ENCODE data around the gene CCSAP. TPM values are rescaled to one million over a fixed set of nuclear protein-coding genes. Genes with fewer than 3 reads are reported as not detected.

Gene CCSAP
- total and polyA plus RNA-seq, 2 of the 13 experiments (the other 11 are each of a cell fraction or from before 2014, with no cell fraction given): 3.7 to 9.0 TPM

DNA sequence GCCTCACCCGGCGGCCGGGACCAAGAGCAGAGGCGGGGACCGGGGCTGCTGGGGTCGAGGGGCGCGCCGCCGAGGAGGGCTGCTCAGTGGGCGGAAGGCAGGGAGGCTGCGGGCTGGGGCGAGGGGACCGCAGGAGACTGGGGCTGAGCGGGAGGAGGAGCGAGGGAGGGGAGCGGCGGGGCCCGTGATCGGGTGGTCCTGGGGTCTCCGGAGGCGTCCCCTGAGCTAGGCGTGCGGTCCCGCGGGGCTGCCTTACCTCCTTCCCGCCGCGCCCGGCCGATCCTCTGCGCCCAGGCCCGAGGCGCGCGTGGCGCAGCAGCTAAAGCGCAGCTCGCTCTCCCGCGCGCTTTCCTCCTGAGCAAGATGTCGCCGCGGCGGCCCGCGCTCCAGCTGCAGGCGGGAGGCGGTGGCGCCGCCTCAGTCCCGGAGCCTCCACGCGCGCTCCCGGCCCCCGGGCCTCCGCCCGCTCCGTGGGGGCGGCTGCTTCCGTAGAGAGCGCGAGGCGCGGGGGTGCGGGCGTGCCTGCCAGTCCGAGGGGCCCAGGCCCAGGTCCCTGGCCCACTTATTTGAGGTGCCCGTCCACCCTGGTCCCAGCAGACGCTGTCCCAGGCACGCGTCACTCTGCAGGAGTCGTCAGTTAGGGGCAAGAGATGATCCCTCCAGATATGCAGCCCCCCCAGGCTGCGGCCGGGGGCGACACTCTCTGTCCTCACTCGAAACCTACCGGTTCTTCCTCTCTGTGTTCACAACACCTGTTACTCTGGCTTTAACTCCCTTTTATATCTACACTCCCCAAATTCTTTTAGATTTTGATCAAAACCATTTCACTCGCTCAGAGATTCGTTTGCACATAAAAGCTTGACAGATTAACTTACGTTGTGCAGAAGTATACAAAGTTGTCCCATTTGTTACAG is at the start of gene CCSAP (continued):
- TF ChIP-seq, protein P1, sequence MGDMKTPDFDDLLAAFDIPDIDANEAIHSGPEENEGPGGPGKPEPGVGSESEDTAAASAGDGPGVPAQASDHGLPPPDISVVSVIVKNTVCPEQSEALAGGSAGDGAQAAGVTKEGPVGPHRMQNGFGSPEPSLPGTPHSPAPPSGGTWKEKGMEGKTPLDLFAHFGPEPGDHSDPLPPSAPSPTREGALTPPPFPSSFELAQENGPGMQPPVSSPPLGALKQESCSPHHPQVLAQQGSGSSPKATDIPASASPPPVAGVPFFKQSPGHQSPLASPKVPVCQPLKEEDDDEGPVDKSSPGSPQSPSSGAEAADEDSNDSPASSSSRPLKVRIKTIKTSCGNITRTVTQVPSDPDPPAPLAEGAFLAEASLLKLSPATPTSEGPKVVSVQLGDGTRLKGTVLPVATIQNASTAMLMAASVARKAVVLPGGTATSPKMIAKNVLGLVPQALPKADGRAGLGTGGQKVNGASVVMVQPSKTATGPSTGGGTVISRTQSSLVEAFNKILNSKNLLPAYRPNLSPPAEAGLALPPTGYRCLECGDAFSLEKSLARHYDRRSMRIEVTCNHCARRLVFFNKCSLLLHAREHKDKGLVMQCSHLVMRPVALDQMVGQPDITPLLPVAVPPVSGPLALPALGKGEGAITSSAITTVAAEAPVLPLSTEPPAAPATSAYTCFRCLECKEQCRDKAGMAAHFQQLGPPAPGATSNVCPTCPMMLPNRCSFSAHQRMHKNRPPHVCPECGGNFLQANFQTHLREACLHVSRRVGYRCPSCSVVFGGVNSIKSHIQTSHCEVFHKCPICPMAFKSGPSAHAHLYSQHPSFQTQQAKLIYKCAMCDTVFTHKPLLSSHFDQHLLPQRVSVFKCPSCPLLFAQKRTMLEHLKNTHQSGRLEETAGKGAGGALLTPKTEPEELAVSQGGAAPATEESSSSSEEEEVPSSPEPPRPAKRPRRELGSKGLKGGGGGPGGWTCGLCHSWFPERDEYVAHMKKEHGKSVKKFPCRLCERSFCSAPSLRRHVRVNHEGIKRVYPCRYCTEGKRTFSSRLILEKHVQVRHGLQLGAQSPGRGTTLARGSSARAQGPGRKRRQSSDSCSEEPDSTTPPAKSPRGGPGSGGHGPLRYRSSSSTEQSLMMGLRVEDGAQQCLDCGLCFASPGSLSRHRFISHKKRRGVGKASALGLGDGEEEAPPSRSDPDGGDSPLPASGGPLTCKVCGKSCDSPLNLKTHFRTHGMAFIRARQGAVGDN (CRISPR knock-in tag; IDR thresholded peaks at IDR 0.05): peak; percentile 86
- TF ChIP-seq NCOA2 (CRISPR knock-in tag; IDR thresholded peaks at IDR 0.05) (no peak), U2AF1 (optimal IDR thresholded peaks at IDR 0.05; ENCODE audit: low read depth, low read length) (no peak), ZFX (CRISPR knock-in tag; IDR thresholded peaks at IDR 0.05; ENCODE audit: low read depth) (peak; percentile 74), NFYB (CRISPR knock-in tag; IDR thresholded peaks at IDR 0.05) (0 out of 2 replicates have a peak, but pooled peaks have one; percentile 9), ZNF563 (CRISPR knock-in tag; IDR thresholded peaks at IDR 0.05) (peak; percentile 55), GABPB1 (CRISPR knock-in tag; IDR thresholded peaks at IDR 0.05) (peak; percentile 65), FOXO1 (CRISPR knock-in tag; IDR thresholded peaks at IDR 0.05) (0 out of 2 replicates have a peak, but pooled peaks have one; percentile 5), ZNF547 (CRISPR knock-in tag; IDR thresholded peaks at IDR 0.05) (peak; percentile 63), PHF8 (CRISPR knock-in tag; IDR thresholded peaks at IDR 0.05) (peak; percentile 46; the same call in 1 of the 2 replicates)
- TF ChIP-seq, protein P2, sequence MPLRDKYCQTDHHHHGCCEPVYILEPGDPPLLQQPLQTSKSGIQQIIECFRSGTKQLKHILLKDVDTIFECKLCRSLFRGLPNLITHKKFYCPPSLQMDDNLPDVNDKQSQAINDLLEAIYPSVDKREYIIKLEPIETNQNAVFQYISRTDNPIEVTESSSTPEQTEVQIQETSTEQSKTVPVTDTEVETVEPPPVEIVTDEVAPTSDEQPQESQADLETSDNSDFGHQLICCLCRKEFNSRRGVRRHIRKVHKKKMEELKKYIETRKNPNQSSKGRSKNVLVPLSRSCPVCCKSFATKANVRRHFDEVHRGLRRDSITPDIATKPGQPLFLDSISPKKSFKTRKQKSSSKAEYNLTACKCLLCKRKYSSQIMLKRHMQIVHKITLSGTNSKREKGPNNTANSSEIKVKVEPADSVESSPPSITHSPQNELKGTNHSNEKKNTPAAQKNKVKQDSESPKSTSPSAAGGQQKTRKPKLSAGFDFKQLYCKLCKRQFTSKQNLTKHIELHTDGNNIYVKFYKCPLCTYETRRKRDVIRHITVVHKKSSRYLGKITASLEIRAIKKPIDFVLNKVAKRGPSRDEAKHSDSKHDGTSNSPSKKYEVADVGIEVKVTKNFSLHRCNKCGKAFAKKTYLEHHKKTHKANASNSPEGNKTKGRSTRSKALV (CRISPR knock-in tag; IDR thresholded peaks at IDR 0.05): peak; percentile 26; the same call in 1 of the 2 replicates
- TF ChIP-seq, protein P3, sequence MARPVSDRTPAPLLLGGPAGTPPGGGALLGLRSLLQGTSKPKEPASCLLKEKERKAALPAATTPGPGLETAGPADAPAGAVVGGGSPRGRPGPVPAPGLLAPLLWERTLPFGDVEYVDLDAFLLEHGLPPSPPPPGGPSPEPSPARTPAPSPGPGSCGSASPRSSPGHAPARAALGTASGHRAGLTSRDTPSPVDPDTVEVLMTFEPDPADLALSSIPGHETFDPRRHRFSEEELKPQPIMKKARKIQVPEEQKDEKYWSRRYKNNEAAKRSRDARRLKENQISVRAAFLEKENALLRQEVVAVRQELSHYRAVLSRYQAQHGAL (CRISPR knock-in tag; IDR thresholded peaks at IDR 0.05; ENCODE audit: not compliant biosample characterization): peak; percentile 22
- TF ChIP-seq, protein P4, sequence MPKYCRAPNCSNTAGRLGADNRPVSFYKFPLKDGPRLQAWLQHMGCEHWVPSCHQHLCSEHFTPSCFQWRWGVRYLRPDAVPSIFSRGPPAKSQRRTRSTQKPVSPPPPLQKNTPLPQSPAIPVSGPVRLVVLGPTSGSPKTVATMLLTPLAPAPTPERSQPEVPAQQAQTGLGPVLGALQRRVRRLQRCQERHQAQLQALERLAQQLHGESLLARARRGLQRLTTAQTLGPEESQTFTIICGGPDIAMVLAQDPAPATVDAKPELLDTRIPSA (CRISPR knock-in tag; IDR thresholded peaks at IDR 0.05; ENCODE audit: borderline replicate concordance): 0 out of 2 replicates have a peak, but pooled peaks have one; percentile 11
- TF ChIP-seq, protein P5, sequence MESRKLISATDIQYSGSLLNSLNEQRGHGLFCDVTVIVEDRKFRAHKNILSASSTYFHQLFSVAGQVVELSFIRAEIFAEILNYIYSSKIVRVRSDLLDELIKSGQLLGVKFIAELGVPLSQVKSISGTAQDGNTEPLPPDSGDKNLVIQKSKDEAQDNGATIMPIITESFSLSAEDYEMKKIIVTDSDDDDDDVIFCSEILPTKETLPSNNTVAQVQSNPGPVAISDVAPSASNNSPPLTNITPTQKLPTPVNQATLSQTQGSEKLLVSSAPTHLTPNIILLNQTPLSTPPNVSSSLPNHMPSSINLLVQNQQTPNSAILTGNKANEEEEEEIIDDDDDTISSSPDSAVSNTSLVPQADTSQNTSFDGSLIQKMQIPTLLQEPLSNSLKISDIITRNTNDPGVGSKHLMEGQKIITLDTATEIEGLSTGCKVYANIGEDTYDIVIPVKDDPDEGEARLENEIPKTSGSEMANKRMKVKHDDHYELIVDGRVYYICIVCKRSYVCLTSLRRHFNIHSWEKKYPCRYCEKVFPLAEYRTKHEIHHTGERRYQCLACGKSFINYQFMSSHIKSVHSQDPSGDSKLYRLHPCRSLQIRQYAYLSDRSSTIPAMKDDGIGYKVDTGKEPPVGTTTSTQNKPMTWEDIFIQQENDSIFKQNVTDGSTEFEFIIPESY (CRISPR knock-in tag; IDR thresholded peaks at IDR 0.05): no peak
- TF ChIP-seq, protein P6, sequence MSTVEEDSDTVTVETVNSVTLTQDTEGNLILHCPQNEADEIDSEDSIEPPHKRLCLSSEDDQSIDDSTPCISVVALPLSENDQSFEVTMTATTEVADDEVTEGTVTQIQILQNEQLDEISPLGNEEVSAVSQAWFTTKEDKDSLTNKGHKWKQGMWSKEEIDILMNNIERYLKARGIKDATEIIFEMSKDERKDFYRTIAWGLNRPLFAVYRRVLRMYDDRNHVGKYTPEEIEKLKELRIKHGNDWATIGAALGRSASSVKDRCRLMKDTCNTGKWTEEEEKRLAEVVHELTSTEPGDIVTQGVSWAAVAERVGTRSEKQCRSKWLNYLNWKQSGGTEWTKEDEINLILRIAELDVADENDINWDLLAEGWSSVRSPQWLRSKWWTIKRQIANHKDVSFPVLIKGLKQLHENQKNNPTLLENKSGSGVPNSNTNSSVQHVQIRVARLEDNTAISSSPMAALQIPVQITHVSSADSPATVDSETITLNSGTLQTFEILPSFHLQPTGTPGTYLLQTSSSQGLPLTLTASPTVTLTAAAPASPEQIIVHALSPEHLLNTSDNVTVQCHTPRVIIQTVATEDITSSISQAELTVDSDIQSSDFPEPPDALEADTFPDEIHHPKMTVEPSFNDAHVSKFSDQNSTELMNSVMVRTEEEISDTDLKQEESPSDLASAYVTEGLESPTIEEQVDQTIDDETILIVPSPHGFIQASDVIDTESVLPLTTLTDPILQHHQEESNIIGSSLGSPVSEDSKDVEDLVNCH (CRISPR knock-in tag; IDR thresholded peaks at IDR 0.05): no peak
